ENCODE results near the gene DNAH10.

DNAH10 gene

GRCh38 chr12:123822804-123823203, 60.7 kb downstream of the DNAH10 start:
- Histone ChIP-seq H3K9me3 (ENCODE audit: control insufficient read depth in 2 of 2, low read length in 2 of 2) (peaks cover 0 to 2% of the 10 kb centered on the region in 2 donors), H3K36me3 (ENCODE audit: control insufficient read depth in 2 of 2, insufficient read depth in 2 of 2, low read length in 2 of 2) (no peaks in the 10 kb centered on the region), H3K27me3 (ENCODE audit: control insufficient read depth in 1 of 2, insufficient read depth in 2 of 2, low read length in 2 of 2) (peaks cover 0 to 4% of the 10 kb centered on the region in 2 donors), H3K4me1 (ENCODE audit: control insufficient read depth, insufficient read depth, low read length) (no peaks in the 10 kb centered on the region), H3K27ac (ENCODE audit: low read length) (no peak overlapping the region), H3K4me3 (ENCODE audit: low read length in 2 of 2) (no peak overlapping the region), H3K9ac (ENCODE audit: low read length in 2 of 2) (no peak overlapping the region)

- no peaks in the 10 kb centered on the region for H3K36me3 ChIP-seq (ENCODE audit: control insufficient read depth in 2 of 2, insufficient read depth in 2 of 2, low read length in 2 of 2)
- no peak overlapping the region for H3K4me3 ChIP-seq (ENCODE audit: low read length in 2 of 2)
- peaks cover 0 to 2% of the 10 kb centered on the region in 2 donors for H3K27me3 ChIP-seq (ENCODE audit: control insufficient read depth in 1 of 2, insufficient read depth in 2 of 2, low read length in 2 of 2)
- no peak overlapping the region for H3K9ac ChIP-seq (ENCODE audit: low read length in 2 of 2)
- H3K27ac ChIP-seq (ENCODE audit: low read length) = no peak overlapping the region
- H3K4me1 ChIP-seq (ENCODE audit: control insufficient read depth, insufficient read depth, low read length) = no peaks in the 10 kb centered on the region
- peaks cover 6 to 11% of the 10 kb centered on the region in 2 donors for H3K9me3 ChIP-seq (ENCODE audit: control insufficient read depth in 2 of 2, low read length in 2 of 2)
Observed at GRCh38 chr12:123828120-123828519, 66.0 kb downstream of the DNAH10 start.

- H3K4me3 ChIP-seq (ENCODE audit: low read length in 2 of 2) = no peak overlapping the region
- no peaks in the 10 kb centered on the region for H3K36me3 ChIP-seq (ENCODE audit: control insufficient read depth in 2 of 2, insufficient read depth in 2 of 2, low read length in 2 of 2)
- H3K9me3 ChIP-seq (ENCODE audit: control insufficient read depth in 2 of 2, low read length in 2 of 2) = peaks cover 8 to 11% of the 10 kb centered on the region in 2 donors
- H3K27ac ChIP-seq (ENCODE audit: low read length) = no peak overlapping the region
- no peak overlapping the region for H3K9ac ChIP-seq (ENCODE audit: low read length in 2 of 2)
- H3K4me1 ChIP-seq (ENCODE audit: control insufficient read depth, insufficient read depth, low read length) = no peaks in the 10 kb centered on the region
- H3K27me3 ChIP-seq (ENCODE audit: control insufficient read depth in 1 of 2, insufficient read depth in 2 of 2, low read length in 2 of 2) = peaks cover 0 to under 1% of the 10 kb centered on the region in 2 donors
Observed at GRCh38 chr12:123828854-123829547, 66.9 kb downstream of the DNAH10 start.

DNA sequence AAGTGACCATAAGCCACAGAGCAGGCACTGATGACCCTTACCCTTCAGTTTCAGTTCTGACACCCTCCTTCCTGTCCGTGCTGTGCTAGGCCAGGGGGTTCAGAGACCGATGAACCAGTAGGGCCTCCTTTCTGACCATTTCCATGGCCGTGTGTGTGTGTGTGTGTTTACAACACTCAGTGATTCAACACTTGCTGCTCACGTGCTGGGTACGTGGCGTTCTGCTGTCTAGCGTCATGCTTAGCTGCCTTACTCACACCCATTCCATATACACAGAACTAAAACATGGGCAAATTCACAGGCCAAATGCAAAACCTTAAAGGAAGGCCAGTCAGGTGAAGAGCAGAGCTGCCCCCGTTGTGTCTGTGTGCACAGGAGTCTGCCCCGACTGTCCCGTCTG, 67.5 kb downstream of the DNAH10 start:
- no peak overlapping the region for H3K27ac ChIP-seq (ENCODE audit: low read length)
- H3K27me3 ChIP-seq (ENCODE audit: control insufficient read depth in 1 of 2, insufficient read depth in 2 of 2, low read length in 2 of 2) = no peaks in the 10 kb centered on the region
- H3K4me3 ChIP-seq (ENCODE audit: low read length in 2 of 2) = no peak overlapping the region
- no peak overlapping the region for H3K9ac ChIP-seq (ENCODE audit: low read length in 2 of 2)
- peaks cover 10 to 13% of the 10 kb centered on the region in 2 donors for H3K9me3 ChIP-seq (ENCODE audit: control insufficient read depth in 2 of 2, low read length in 2 of 2)
- H3K36me3 ChIP-seq (ENCODE audit: control insufficient read depth in 2 of 2, insufficient read depth in 2 of 2, low read length in 2 of 2) = no peaks in the 10 kb centered on the region
- H3K4me1 ChIP-seq (ENCODE audit: control insufficient read depth, insufficient read depth, low read length) = no peaks in the 10 kb centered on the region

- H3K9ac ChIP-seq (ENCODE audit: low read length in 2 of 2) = no peak overlapping the region
- H3K9me3 ChIP-seq (ENCODE audit: control insufficient read depth in 2 of 2, low read length in 2 of 2) = peaks cover 11 to 14% of the 10 kb centered on the region in 2 donors
- H3K4me3 ChIP-seq (ENCODE audit: low read length in 2 of 2) = no peak overlapping the region
- H3K27me3 ChIP-seq (ENCODE audit: control insufficient read depth in 1 of 2, insufficient read depth in 2 of 2, low read length in 2 of 2) = no peaks in the 10 kb centered on the region
- H3K27ac ChIP-seq (ENCODE audit: low read length) = no peak overlapping the region
- no peaks in the 10 kb centered on the region for H3K4me1 ChIP-seq (ENCODE audit: control insufficient read depth, insufficient read depth, low read length)
- H3K36me3 ChIP-seq (ENCODE audit: control insufficient read depth in 2 of 2, insufficient read depth in 2 of 2, low read length in 2 of 2) = no peaks in the 10 kb centered on the region
Observed at GRCh38 chr12:123830675-123831074, 68.6 kb downstream of the DNAH10 start.

GRCh38 chr12:123832052-123832451, 70.0 kb downstream of the DNAH10 start:
- Histone ChIP-seq H3K9ac (ENCODE audit: low read length in 2 of 2) (no peak overlapping the region), H3K27ac (ENCODE audit: low read length) (no peak overlapping the region), H3K27me3 (ENCODE audit: control insufficient read depth in 1 of 2, insufficient read depth in 2 of 2, low read length in 2 of 2) (no peaks in the 10 kb centered on the region)

DNA sequence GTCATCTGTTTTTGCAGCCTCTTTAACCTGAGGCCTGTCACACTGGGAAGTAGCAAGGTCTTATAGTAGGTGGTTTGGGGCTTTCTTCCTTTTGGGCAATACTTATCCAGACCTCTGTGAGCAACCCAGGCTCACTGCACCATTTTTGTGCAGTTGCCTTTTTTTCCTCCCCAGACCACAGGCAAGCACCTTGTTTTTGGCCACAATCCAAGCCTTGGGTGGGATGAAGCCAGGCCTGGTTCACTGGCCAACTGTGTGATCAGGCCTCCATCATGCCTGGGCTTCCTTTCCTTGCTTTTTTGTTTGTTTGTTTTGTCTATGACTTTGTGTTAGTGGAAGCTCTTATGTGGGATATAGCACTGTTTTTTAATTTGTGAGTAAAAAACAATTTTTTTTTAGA, 71.7 kb downstream of the DNAH10 start:
- no peak overlapping the region for H3K27ac ChIP-seq (ENCODE audit: low read length)
- no peak overlapping the region for H3K9ac ChIP-seq (ENCODE audit: low read length in 2 of 2)
- H3K36me3 ChIP-seq (ENCODE audit: control insufficient read depth in 2 of 2, insufficient read depth in 2 of 2, low read length in 2 of 2) = no peaks in the 10 kb centered on the region
- H3K4me3 ChIP-seq (ENCODE audit: low read length in 2 of 2) = no peak overlapping the region
- no peaks in the 10 kb centered on the region for H3K4me1 ChIP-seq (ENCODE audit: control insufficient read depth, insufficient read depth, low read length)
- peaks cover 0 to 3% of the 10 kb centered on the region in 2 donors for H3K27me3 ChIP-seq (ENCODE audit: control insufficient read depth in 1 of 2, insufficient read depth in 2 of 2, low read length in 2 of 2)
- peaks cover 5 to 6% of the 10 kb centered on the region in 2 donors for H3K9me3 ChIP-seq (ENCODE audit: control insufficient read depth in 2 of 2, low read length in 2 of 2)

More at GRCh38 chr12:123832052-123832451, 70.0 kb downstream of the DNAH10 start:
- no peak overlapping the region for H3K4me3 ChIP-seq (ENCODE audit: low read length in 2 of 2)
- peaks cover 11 to 14% of the 10 kb centered on the region in 2 donors for H3K9me3 ChIP-seq (ENCODE audit: control insufficient read depth in 2 of 2, low read length in 2 of 2)
- no peaks in the 10 kb centered on the region for H3K4me1 ChIP-seq (ENCODE audit: control insufficient read depth, insufficient read depth, low read length)
- H3K36me3 ChIP-seq (ENCODE audit: control insufficient read depth in 2 of 2, insufficient read depth in 2 of 2, low read length in 2 of 2) = no peaks in the 10 kb centered on the region

GRCh38 chr12:123834845-123835244, 72.7 kb downstream of the DNAH10 start:
- Histone ChIP-seq H3K27me3 (ENCODE audit: control insufficient read depth in 1 of 2, insufficient read depth in 2 of 2, low read length in 2 of 2) (peaks cover 0 to 3% of the 10 kb centered on the region in 2 donors), H3K27ac (ENCODE audit: low read length) (no peak overlapping the region), H3K4me1 (ENCODE audit: control insufficient read depth, insufficient read depth, low read length) (no peaks in the 10 kb centered on the region), H3K9ac (ENCODE audit: low read length in 2 of 2) (no peak overlapping the region), H3K4me3 (ENCODE audit: low read length in 2 of 2) (no peak overlapping the region), H3K9me3 (ENCODE audit: control insufficient read depth in 2 of 2, low read length in 2 of 2) (peaks cover 3 to 5% of the 10 kb centered on the region in 2 donors), H3K36me3 (ENCODE audit: control insufficient read depth in 2 of 2, insufficient read depth in 2 of 2, low read length in 2 of 2) (no peaks in the 10 kb centered on the region)

DNA sequence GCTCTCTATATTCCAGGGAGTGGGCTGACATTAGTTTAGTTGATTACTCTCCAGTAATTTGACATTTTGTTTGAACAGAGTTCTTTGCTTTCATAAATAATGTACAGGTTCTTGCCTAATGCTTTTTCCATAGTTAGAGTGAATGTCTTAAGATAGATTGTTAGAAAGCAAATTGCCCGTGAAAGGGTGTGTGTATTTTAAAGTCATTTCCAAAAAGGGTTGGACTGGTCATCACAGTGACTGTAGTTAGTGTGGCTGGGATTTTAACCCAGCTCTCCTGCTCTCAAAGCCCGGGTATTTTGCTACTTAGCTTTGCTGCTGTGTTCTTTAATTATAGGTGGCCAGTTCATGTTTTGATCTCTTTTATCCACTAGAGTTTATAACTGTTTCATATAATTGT, 74.2 kb downstream of the DNAH10 start:
- Histone ChIP-seq H3K36me3 (ENCODE audit: control insufficient read depth in 2 of 2, insufficient read depth in 2 of 2, low read length in 2 of 2) (no peaks in the 10 kb centered on the region), H3K9ac (ENCODE audit: low read length in 2 of 2) (no peak overlapping the region), H3K4me3 (ENCODE audit: low read length in 2 of 2) (no peak overlapping the region), H3K27ac (ENCODE audit: low read length) (no peak overlapping the region), H3K27me3 (ENCODE audit: control insufficient read depth in 1 of 2, insufficient read depth in 2 of 2, low read length in 2 of 2) (peaks cover 0 to 7% of the 10 kb centered on the region in 2 donors), H3K9me3 (ENCODE audit: control insufficient read depth in 2 of 2, low read length in 2 of 2) (peaks cover 3 to 5% of the 10 kb centered on the region in 2 donors), H3K4me1 (ENCODE audit: control insufficient read depth, insufficient read depth, low read length) (no peaks in the 10 kb centered on the region)

DNA sequence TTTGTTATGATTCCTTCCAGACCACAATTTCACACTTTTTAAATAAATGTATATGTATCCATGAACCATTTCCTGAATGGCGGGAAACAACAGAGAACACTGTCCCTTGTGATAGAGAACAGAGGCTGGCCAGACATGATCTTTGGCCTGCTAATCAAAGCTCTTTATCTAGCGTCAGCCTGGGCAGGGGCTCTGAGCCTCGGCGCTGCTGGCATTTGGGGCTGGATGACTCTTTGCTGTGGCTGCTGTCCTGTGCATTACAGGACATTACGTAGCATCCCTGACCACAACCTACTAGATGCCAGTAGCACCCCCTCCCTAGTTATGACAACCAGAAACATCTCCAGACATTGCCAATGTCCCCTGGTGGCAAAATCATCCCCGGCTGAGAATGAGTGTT, 77.7 kb downstream of the DNAH10 start:
- Histone ChIP-seq H3K36me3 (ENCODE audit: control insufficient read depth in 2 of 2, insufficient read depth in 2 of 2, low read length in 2 of 2) (no peaks in the 10 kb centered on the region), H3K27ac (ENCODE audit: low read length) (no peak overlapping the region), H3K4me3 (ENCODE audit: low read length in 2 of 2) (no peak overlapping the region), H3K4me1 (ENCODE audit: control insufficient read depth, insufficient read depth, low read length) (no peaks in the 10 kb centered on the region), H3K27me3 (ENCODE audit: control insufficient read depth in 1 of 2, insufficient read depth in 2 of 2, low read length in 2 of 2) (peaks cover 0 to 7% of the 10 kb centered on the region in 2 donors), H3K9ac (ENCODE audit: low read length in 2 of 2) (no peak overlapping the region), H3K9me3 (ENCODE audit: control insufficient read depth in 2 of 2, low read length in 2 of 2) (no peaks in the 10 kb centered on the region)

- H3K27me3 ChIP-seq (ENCODE audit: control insufficient read depth in 1 of 2, insufficient read depth in 2 of 2, low read length in 2 of 2) = peaks cover 0 to 7% of the 10 kb centered on the region in 2 donors
Observed at GRCh38 chr12:123840765-123841425, 78.8 kb downstream of the DNAH10 start.

More at GRCh38 chr12:123840765-123841425, 78.8 kb downstream of the DNAH10 start:
- Histone ChIP-seq H3K9ac (ENCODE audit: low read length in 2 of 2) (no peak overlapping the region), H3K4me3 (ENCODE audit: low read length in 2 of 2) (no peak overlapping the region), H3K9me3 (ENCODE audit: control insufficient read depth in 2 of 2, low read length in 2 of 2) (no peaks in the 10 kb centered on the region), H3K36me3 (ENCODE audit: control insufficient read depth in 2 of 2, insufficient read depth in 2 of 2, low read length in 2 of 2) (no peaks in the 10 kb centered on the region), H3K4me1 (ENCODE audit: control insufficient read depth, insufficient read depth, low read length) (no peaks in the 10 kb centered on the region), H3K27ac (ENCODE audit: low read length) (no peak overlapping the region)
